Measurements from ENCODE around the gene SNURF. TPM values are rescaled to one million over a fixed set of nuclear protein-coding genes. Genes with fewer than 3 reads are reported as not detected.
"Not testable (repeated sequence)": the region's sequence is repeated elsewhere in the genome, so short reads cannot be mapped to it uniquely, and the experiment has no call there.

The SNURF gene
- total RNA-seq, result 10 to 100 TPM in 2 of 3 donors, 1 to 10 TPM in 1; 5.8 to 15.7 (median 12.1) TPM

- intact Hi-C loops (cut with DNase I; ENCODE audit: low total_unique reads), result no loop called here
- DNase-seq (ENCODE audit: low spot score in 2 of 2), result peak; percentile 53 to 72
- TF ChIP-seq POLR2A (IDR thresholded peaks at IDR 0.05) (peak; percentile 53), POLR2AphosphoS5 (IDR thresholded peaks at IDR 0.05) (peak; percentile 39 to 79 (median 79)), CTCF (IDR thresholded peaks at IDR 0.05) (no peak)
These were observed at the start of gene SNURF, which contains the start of gene SNRPN for GRCh38 chr15:24954783-24955530. SNURF (plus strand) TSS chr15:24954987; CDS start chr15:24955049, 62 bp downstream. SNRPN (plus strand) TSS chr15:24954987; CDS start chr15:24974454, 19,467 bp downstream.

GRCh38 chr15:24916305-24917009 lies 38.3 kb upstream of the SNURF start:
- H3K27ac ChIP-seq, result no peak overlapping the region
- intact Hi-C loops (cut with DNase I; ENCODE audit: low total_unique reads), result no loop called here

More at GRCh38 chr15:24954783-24955530, at the start of gene SNURF, which contains the start of gene SNRPN:
- Histone ChIP-seq H3K27me3 (no peaks in the 10 kb centered on the region), H3K4me3 (peak within 1 kb of the TSS; percentile 70 to 80 (median 70)), H3K9me3 (no peaks in the 10 kb centered on the region), H3K4me1 (no peaks in the 10 kb centered on the region), H3K36me3 (no peaks in the 10 kb centered on the region), H3K27ac (peak within 1 kb of the TSS; percentile 90 to 96)

GRCh38 chr15:24917431-24917830 lies 37.4 kb upstream of the SNURF start:
- H3K4me3 ChIP-seq, result no peak overlapping the region
- no peak overlapping the region for H3K27ac ChIP-seq
- no peaks in the 10 kb centered on the region for H3K36me3 ChIP-seq
- intact Hi-C loops (cut with DNase I; ENCODE audit: low total_unique reads), result no loop called here
- no peak for DNase-seq (ENCODE audit: low spot score in 2 of 2)
- no peaks in the 10 kb centered on the region for H3K4me1 ChIP-seq
- no peaks in the 10 kb centered on the region for H3K27me3 ChIP-seq
- peaks cover 0 to 9% of the 10 kb centered on the region in 2 donors for H3K9me3 ChIP-seq
- TF ChIP-seq CTCF (IDR thresholded peaks at IDR 0.05), result no peak
- no peak for TF ChIP-seq POLR2A (IDR thresholded peaks at IDR 0.05)
- no peak for TF ChIP-seq POLR2AphosphoS5 (IDR thresholded peaks at IDR 0.05)

More at GRCh38 chr15:24916305-24917009, 38.3 kb upstream of the SNURF start:
- H3K4me1 ChIP-seq, result no peaks in the 10 kb centered on the region
- DNase-seq (ENCODE audit: low spot score in 2 of 2), result no peak
- H3K9me3 ChIP-seq, result peaks cover 0 to 9% of the 10 kb centered on the region in 2 donors
- H3K36me3 ChIP-seq, result no peaks in the 10 kb centered on the region
- H3K27me3 ChIP-seq, result no peaks in the 10 kb centered on the region
- no peak for TF ChIP-seq POLR2AphosphoS5 (IDR thresholded peaks at IDR 0.05)
- TF ChIP-seq POLR2A (IDR thresholded peaks at IDR 0.05), result no peak
- TF ChIP-seq CTCF (IDR thresholded peaks at IDR 0.05), result no peak
- no peak overlapping the region for H3K4me3 ChIP-seq

GRCh38 chr15:24919446-24919845 lies 35.3 kb upstream of the SNURF start:
- H3K36me3 ChIP-seq, result no peaks in the 10 kb centered on the region
- H3K27ac ChIP-seq, result no peak overlapping the region
- no peaks in the 10 kb centered on the region for H3K27me3 ChIP-seq
- no peak for DNase-seq (ENCODE audit: low spot score in 2 of 2)
- H3K4me1 ChIP-seq, result no peaks in the 10 kb centered on the region
- intact Hi-C loops (cut with DNase I; ENCODE audit: low total_unique reads), result no loop called here
- TF ChIP-seq CTCF (IDR thresholded peaks at IDR 0.05) (no peak), POLR2AphosphoS5 (IDR thresholded peaks at IDR 0.05) (no peak), POLR2A (IDR thresholded peaks at IDR 0.05) (no peak)
- peaks cover 0 to 9% of the 10 kb centered on the region in 2 donors for H3K9me3 ChIP-seq
- H3K4me3 ChIP-seq, result no peak overlapping the region

GRCh38 chr15:24922781-24923180 lies 32.0 kb upstream of the SNURF start:
- H3K9me3 ChIP-seq; H3K27ac ChIP-seq; DNase-seq (ENCODE audit: low spot score in 2 of 2); H3K4me1 ChIP-seq; H3K27me3 ChIP-seq; H3K36me3 ChIP-seq; H3K4me3 ChIP-seq; intact Hi-C loops (cut with DNase I; ENCODE audit: low total_unique reads): not testable (repeated sequence)
